Measurements from ENCODE around the gene TST. TPM values are rescaled to one million over a fixed set of nuclear protein-coding genes. Genes with fewer than 3 reads are reported as not detected.

TST gene
- total and polyA plus RNA-seq, 2 donors, result 13.8 to 17.1 TPM

DNA sequence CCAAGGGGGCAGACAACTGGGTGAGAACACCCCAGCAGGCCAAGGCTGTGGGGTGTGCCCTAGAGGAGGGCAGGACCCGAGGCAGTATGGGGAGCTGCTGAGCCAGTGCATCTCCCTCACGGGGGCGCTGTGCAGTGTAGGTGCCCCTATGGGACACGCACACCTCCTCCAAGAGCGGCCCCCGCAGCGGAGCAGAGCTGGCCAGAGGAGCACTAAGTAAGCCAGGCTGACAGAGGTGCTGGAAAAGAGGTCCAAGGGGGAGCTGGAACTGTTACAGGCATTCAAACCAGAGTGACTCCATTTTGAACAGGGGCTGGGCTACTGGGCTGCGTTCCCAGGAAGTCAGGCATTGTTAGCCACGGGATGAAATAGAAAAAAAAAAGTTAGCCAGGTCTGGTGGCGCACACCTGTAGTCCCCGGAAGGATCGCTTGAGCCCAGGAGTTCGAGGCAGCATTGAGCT, 41.8 kb downstream of the TST start:
- peak; percentile 38 to 80 (median 63) for DNase-seq (ENCODE audit: low read depth in 6 of 9, low spot score in 9 of 9)
- 22% methylated on average over 13 of the region's 13 CpGs for WGBS
- peak overlapping the region; percentile 39 to 58 for H3K4me3 ChIP-seq (ENCODE audit: low read length in 2 of 2)
- H3K4me1 ChIP-seq (ENCODE audit: control insufficient read depth in 2 of 2, insufficient read depth in 2 of 2, low read length in 2 of 2), result peaks cover 0 to 12% of the 10 kb centered on the region in 2 donors
- H3K27ac ChIP-seq (ENCODE audit: low read depth in 1 of 2, low read length in 1 of 2), result peak overlapping the region in 1 of 2 donors; percentile 36
- H3K36me3 ChIP-seq (ENCODE audit: control insufficient read depth in 2 of 2, insufficient read depth in 2 of 2, low read length in 1 of 2), result no peaks in the 10 kb centered on the region
- H3K9me3 ChIP-seq (ENCODE audit: control insufficient read depth in 2 of 2, insufficient read depth in 1 of 2, low read length in 1 of 2), result no peaks in the 10 kb centered on the region
- peaks cover 0 to 9% of the 10 kb centered on the region in 2 donors for H3K27me3 ChIP-seq (ENCODE audit: control insufficient read depth in 2 of 2, insufficient read depth in 1 of 2, low read length in 1 of 2)

DNA sequence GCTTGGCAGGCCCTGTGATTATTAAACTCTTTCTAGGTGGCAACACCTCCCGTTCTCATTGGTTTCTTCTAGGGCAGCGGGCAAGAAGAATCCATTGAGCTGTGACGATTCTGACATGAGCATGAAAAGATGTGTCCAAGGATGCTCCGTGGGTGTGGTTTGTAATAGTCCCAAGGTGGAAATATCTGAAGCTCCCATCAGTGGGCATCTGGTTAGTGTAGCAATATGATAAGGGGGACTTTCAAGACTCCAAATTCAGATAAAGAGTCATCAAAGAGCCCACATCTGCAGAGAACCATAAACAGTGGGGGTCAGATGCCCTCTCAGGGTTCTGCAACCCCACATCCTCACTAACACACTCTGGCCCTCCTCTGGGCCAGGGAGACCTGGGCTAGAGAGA, 42.6 kb downstream of the TST start:
- no peaks in the 10 kb centered on the region for H3K9me3 ChIP-seq (ENCODE audit: control insufficient read depth in 2 of 2, insufficient read depth in 1 of 2, low read length in 1 of 2)
- WGBS, result 96% methylated on average over 4 of the region's 4 CpGs
- no peak for DNase-seq (ENCODE audit: low read depth in 6 of 9, low spot score in 9 of 9)
- H3K27me3 ChIP-seq (ENCODE audit: control insufficient read depth in 2 of 2, insufficient read depth in 1 of 2, low read length in 1 of 2), result peaks cover 0 to 7% of the 10 kb centered on the region in 2 donors
- H3K27ac ChIP-seq (ENCODE audit: low read depth in 1 of 2, low read length in 1 of 2), result no peak overlapping the region
- no peaks in the 10 kb centered on the region for H3K36me3 ChIP-seq (ENCODE audit: control insufficient read depth in 2 of 2, insufficient read depth in 2 of 2, low read length in 1 of 2)
- H3K4me3 ChIP-seq (ENCODE audit: low read length in 2 of 2), result no peak overlapping the region
- H3K4me1 ChIP-seq (ENCODE audit: control insufficient read depth in 2 of 2, insufficient read depth in 2 of 2, low read length in 2 of 2), result peaks cover 0 to 12% of the 10 kb centered on the region in 2 donors

DNA sequence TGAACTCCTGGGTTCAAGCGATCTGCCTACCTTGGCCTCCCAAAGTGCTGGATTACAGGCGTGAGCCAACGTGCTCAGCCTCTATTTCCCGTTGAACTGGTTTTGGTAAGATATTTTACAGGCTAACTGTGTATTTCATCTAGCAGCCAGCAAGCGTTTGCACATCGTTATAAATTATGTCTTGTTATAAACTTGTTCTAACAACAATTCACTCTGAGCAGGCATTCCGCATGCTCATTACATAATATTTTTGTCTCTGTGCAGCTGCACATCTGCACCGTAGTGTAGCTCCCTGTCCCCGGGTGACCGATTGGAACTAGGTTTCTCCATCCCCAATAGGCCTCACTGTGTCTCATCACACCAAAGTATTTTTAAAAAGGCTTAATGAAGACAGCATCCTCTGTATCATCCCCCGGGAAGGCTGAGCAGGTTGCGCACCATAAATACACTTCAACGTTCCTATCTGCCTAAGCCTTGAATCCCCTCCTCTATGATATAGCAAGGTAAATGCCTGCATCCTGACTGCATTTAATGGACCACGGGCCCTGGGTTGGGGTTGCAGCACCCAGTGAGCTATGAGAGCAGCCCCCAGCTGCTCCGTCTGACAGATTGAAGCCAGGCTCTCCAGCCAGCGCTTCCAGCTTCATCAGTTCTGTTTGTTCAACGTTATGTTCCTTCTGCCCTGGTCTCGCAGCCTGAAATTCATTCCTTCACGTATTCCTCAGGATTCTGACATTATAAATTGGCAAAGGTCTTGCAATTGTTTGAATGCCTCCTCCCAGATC, 47.7 kb downstream of the TST start:
- Histone ChIP-seq H3K4me3 (ENCODE audit: low read length in 2 of 2) (no peak overlapping the region), H3K9me3 (ENCODE audit: control insufficient read depth in 2 of 2, insufficient read depth in 1 of 2, low read length in 1 of 2) (no peaks in the 10 kb centered on the region), H3K27ac (ENCODE audit: low read depth in 1 of 2, low read length in 1 of 2) (no peak overlapping the region), H3K36me3 (ENCODE audit: control insufficient read depth in 2 of 2, insufficient read depth in 2 of 2, low read length in 1 of 2) (no peaks in the 10 kb centered on the region), H3K4me1 (ENCODE audit: control insufficient read depth in 2 of 2, insufficient read depth in 2 of 2, low read length in 2 of 2) (no peaks in the 10 kb centered on the region), H3K27me3 (ENCODE audit: control insufficient read depth in 2 of 2, insufficient read depth in 1 of 2, low read length in 1 of 2) (no peaks in the 10 kb centered on the region)
- no peak for DNase-seq (ENCODE audit: low read depth in 6 of 9, low spot score in 9 of 9)
- 91% methylated on average over 19 of the region's 19 CpGs for WGBS

DNA sequence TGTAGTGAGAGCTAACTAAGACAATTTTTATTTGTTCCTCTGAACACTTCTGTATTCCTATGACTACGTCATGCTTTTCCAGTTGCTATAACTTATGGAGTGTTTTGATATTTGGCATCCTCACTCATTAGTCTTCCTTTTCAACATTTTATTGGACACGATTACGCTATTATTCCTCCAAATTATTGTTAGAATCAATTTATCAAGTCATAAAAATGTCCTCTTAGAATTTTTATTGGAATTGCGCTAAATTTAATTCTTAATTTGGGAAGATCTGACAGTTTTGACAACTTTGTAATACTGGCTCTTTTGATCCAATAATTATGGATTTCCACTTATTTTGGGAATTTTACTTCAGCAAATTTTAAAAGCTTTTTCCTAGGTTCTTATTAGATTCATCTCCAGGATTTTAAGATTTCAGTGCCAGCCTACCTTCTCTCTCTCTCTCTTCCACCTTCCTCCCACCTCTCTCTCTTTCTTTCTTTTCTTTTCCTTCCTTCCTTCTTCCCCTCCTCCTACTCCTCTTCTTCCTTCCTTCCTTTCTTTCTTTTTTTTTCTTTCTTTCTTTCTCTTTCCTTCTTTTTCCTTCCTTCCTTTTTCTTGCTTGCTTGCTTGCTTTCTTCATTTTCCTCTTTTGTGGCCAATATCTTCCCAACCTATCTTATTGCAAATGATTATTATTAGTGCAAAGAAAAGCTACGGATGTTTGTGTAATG, 50.8 kb downstream of the TST start:
- Histone ChIP-seq H3K36me3 (ENCODE audit: control insufficient read depth in 2 of 2, insufficient read depth in 2 of 2, low read length in 1 of 2) (no peaks in the 10 kb centered on the region), H3K9me3 (ENCODE audit: control insufficient read depth in 2 of 2, insufficient read depth in 1 of 2, low read length in 1 of 2) (no peaks in the 10 kb centered on the region), H3K27me3 (ENCODE audit: control insufficient read depth in 2 of 2, insufficient read depth in 1 of 2, low read length in 1 of 2) (no peaks in the 10 kb centered on the region), H3K4me1 (ENCODE audit: control insufficient read depth in 2 of 2, insufficient read depth in 2 of 2, low read length in 2 of 2) (no peaks in the 10 kb centered on the region), H3K4me3 (ENCODE audit: low read length in 2 of 2) (no peak overlapping the region), H3K27ac (ENCODE audit: low read depth in 1 of 2, low read length in 1 of 2) (no peak overlapping the region)
- no peak for DNase-seq (ENCODE audit: low read depth in 6 of 9, low spot score in 9 of 9)
- WGBS, result 96% methylated on average over 5 of the region's 5 CpGs

DNA sequence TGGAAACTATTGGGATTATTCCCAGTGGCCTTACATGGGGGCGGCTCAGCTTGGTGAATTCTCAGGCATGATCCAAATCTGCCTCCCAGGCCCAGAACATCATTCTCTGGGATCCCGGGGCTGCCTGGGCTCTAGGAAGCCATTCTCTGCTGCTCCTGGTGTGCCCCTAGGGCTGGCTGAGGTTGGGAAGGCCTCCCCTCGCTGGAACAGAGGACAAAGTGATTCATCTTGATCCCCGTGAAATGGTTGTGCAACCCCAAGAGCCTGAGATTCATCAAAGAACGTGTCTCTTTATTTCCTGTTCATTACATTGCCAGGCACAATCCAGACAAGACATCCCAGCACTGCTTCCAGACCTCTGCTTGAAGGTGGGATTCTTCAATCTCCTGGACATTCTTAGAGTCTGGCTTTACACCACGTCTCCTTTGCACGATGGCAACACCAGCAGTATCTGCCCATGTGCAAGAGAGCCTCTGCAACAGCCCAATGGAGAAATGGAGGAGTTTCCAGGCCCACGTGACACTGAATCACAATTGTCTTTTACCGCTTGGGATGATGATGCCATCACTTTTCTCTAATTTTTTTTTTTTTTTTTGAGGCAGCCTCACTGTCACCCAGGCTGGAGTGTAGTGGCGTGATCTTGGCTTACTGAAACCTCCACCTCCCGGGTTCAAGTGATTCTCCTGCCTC, 52.3 kb downstream of the TST start:
- WGBS, result 95% methylated on average over 11 of the region's 11 CpGs
- no peaks in the 10 kb centered on the region for H3K9me3 ChIP-seq (ENCODE audit: control insufficient read depth in 2 of 2, insufficient read depth in 1 of 2, low read length in 1 of 2)
- no peaks in the 10 kb centered on the region for H3K36me3 ChIP-seq (ENCODE audit: control insufficient read depth in 2 of 2, insufficient read depth in 2 of 2, low read length in 1 of 2)
- H3K27me3 ChIP-seq (ENCODE audit: control insufficient read depth in 2 of 2, insufficient read depth in 1 of 2, low read length in 1 of 2), result no peaks in the 10 kb centered on the region
- H3K4me1 ChIP-seq (ENCODE audit: control insufficient read depth in 2 of 2, insufficient read depth in 2 of 2, low read length in 2 of 2), result no peaks in the 10 kb centered on the region
- no peak overlapping the region for H3K4me3 ChIP-seq (ENCODE audit: low read length in 2 of 2)
- no peak overlapping the region for H3K27ac ChIP-seq (ENCODE audit: low read depth in 1 of 2, low read length in 1 of 2)
- no peak for DNase-seq (ENCODE audit: low read depth in 6 of 9, low spot score in 9 of 9)

DNA sequence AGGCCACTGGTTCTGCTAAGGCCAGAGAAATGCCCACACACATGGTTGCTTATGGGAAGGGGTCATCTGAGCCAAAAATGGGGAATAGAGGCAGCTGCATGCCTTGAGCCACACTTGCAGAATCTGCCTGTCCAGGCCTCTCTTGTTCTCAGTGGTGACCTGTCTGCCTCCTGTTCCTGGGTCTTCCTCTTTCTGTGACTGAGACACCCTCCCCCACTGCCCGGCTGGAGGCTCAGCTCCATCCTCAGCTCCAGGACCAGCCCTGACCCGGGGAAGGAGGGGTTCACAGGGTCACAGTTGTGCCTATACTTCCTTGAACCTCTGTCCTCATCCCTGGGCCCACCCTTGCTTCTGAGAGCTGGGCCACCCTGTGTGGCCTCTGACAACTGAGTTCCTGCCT, 53.6 kb downstream of the TST start:
- Histone ChIP-seq H3K9me3 (ENCODE audit: control insufficient read depth in 2 of 2, insufficient read depth in 1 of 2, low read length in 1 of 2) (no peaks in the 10 kb centered on the region), H3K4me3 (ENCODE audit: low read length in 2 of 2) (no peak overlapping the region), H3K4me1 (ENCODE audit: control insufficient read depth in 2 of 2, insufficient read depth in 2 of 2, low read length in 2 of 2) (no peaks in the 10 kb centered on the region), H3K27ac (ENCODE audit: low read depth in 1 of 2, low read length in 1 of 2) (no peak overlapping the region), H3K36me3 (ENCODE audit: control insufficient read depth in 2 of 2, insufficient read depth in 2 of 2, low read length in 1 of 2) (no peaks in the 10 kb centered on the region), H3K27me3 (ENCODE audit: control insufficient read depth in 2 of 2, insufficient read depth in 1 of 2, low read length in 1 of 2) (no peaks in the 10 kb centered on the region)
- DNase-seq (ENCODE audit: low read depth in 6 of 9, low spot score in 9 of 9), result no peak
- WGBS, result 71% methylated on average over 2 of the region's 2 CpGs

DNA sequence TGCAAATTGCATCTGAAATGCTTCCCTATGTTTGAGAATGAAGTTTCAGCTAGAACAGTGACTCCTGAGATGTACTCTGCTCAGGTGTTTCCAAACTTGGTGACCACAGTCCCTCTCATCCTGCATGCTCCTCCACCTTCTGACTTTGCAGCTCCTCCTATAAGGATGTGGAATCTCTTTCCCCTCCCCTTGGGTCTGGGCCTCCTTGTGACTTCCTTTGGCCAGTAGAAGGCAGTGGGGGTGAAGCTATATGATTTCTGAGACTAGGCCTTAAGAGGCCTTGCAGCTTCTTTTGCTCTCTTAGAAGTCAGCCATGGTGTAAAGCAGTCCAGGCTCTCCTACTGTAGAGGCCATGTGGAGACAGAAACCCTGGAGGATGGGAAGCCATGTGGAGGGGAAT, 55.1 kb downstream of the TST start:
- H3K9me3 ChIP-seq (ENCODE audit: control insufficient read depth in 2 of 2, insufficient read depth in 1 of 2, low read length in 1 of 2), result no peaks in the 10 kb centered on the region
- no peak overlapping the region for H3K27ac ChIP-seq (ENCODE audit: low read depth in 1 of 2, low read length in 1 of 2)
- no peaks in the 10 kb centered on the region for H3K36me3 ChIP-seq (ENCODE audit: control insufficient read depth in 2 of 2, insufficient read depth in 2 of 2, low read length in 1 of 2)
- peaks cover 0 to 6% of the 10 kb centered on the region in 2 donors for H3K27me3 ChIP-seq (ENCODE audit: control insufficient read depth in 2 of 2, insufficient read depth in 1 of 2, low read length in 1 of 2)
- DNase-seq (ENCODE audit: low read depth in 6 of 9, low spot score in 9 of 9), result no peak
- no peak overlapping the region for H3K4me3 ChIP-seq (ENCODE audit: low read length in 2 of 2)
- H3K4me1 ChIP-seq (ENCODE audit: control insufficient read depth in 2 of 2, insufficient read depth in 2 of 2, low read length in 2 of 2), result no peaks in the 10 kb centered on the region

DNA sequence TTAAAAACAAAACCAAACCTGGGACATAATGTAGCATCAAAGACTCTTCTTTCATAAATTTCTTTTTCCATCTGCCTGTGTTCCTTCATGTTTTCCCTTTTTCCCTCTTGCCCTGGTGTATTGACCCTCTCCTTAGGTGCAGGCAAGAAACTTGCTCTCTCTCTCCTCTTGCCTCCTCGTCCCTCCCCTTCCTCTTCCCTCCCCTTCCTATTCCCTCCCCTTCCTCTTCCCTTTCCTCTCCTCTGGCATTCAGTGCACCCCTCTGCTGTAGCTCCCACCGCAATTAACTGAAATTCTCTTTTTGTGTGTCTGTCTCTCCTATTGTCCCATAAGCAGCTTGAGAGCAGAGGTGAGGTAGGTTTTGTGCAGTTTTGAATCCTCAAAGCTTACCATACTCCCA, 55.9 kb downstream of the TST start:
- Histone ChIP-seq H3K36me3 (ENCODE audit: control insufficient read depth in 2 of 2, insufficient read depth in 2 of 2, low read length in 1 of 2) (no peaks in the 10 kb centered on the region), H3K9me3 (ENCODE audit: control insufficient read depth in 2 of 2, insufficient read depth in 1 of 2, low read length in 1 of 2) (no peaks in the 10 kb centered on the region), H3K27ac (ENCODE audit: low read depth in 1 of 2, low read length in 1 of 2) (no peak overlapping the region), H3K4me1 (ENCODE audit: control insufficient read depth in 2 of 2, insufficient read depth in 2 of 2, low read length in 2 of 2) (no peaks in the 10 kb centered on the region), H3K4me3 (ENCODE audit: low read length in 2 of 2) (no peak overlapping the region), H3K27me3 (ENCODE audit: control insufficient read depth in 2 of 2, insufficient read depth in 1 of 2, low read length in 1 of 2) (peaks cover 0 to 6% of the 10 kb centered on the region in 2 donors)
- WGBS, result 77% methylated on average over 2 of the region's 2 CpGs
- DNase-seq (ENCODE audit: low read depth in 6 of 9, low spot score in 9 of 9), result no peak

DNA sequence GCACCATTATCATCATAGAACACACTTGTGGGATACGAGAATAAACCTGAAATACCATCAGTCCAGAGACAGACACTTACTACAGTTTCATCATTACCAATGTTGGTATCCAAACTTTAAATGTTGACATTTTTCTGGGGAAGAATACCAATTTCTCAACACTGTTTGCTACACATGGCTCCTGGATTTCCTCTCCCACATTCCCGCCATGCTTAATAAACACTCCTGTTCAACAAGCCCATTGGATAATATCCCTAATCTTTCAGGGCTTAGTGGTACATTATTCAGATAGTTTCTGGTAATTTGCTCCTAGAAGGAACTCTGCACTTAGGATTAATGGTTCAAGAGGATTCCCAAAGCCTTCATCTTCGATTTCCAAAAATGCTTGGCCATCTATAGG, 57.6 kb downstream of the TST start:
- H3K4me1 ChIP-seq (ENCODE audit: control insufficient read depth in 2 of 2, insufficient read depth in 2 of 2, low read length in 2 of 2), result no peaks in the 10 kb centered on the region
- DNase-seq (ENCODE audit: low read depth in 6 of 9, low spot score in 9 of 9), result no peak
- H3K27ac ChIP-seq (ENCODE audit: low read depth in 1 of 2, low read length in 1 of 2), result no peak overlapping the region
- 86% methylated on average over 3 of the region's 3 CpGs for WGBS
- peaks cover 0 to 6% of the 10 kb centered on the region in 2 donors for H3K27me3 ChIP-seq (ENCODE audit: control insufficient read depth in 2 of 2, insufficient read depth in 1 of 2, low read length in 1 of 2)
- peaks cover 0 to 6% of the 10 kb centered on the region in 2 donors for H3K9me3 ChIP-seq (ENCODE audit: control insufficient read depth in 2 of 2, insufficient read depth in 1 of 2, low read length in 1 of 2)
- H3K4me3 ChIP-seq (ENCODE audit: low read length in 2 of 2), result no peak overlapping the region
- no peaks in the 10 kb centered on the region for H3K36me3 ChIP-seq (ENCODE audit: control insufficient read depth in 2 of 2, insufficient read depth in 2 of 2, low read length in 1 of 2)
